Suppressor macrophage treated with lipopolysaccharide for 1 hour (primary cell): ENCODE data around the gene CHD1L.
"Not testable (repeated sequence)": the region's sequence is repeated elsewhere in the genome, so short reads cannot be mapped to it uniquely, and the experiment has no call there.

ENCODE experiments used
- DNase-seq, 3 donors: peaks; one replicate each; pipeline ENCODE4 v3.0.0-alpha.2; 2020 to 2022

CHD1L gene

DNA sequence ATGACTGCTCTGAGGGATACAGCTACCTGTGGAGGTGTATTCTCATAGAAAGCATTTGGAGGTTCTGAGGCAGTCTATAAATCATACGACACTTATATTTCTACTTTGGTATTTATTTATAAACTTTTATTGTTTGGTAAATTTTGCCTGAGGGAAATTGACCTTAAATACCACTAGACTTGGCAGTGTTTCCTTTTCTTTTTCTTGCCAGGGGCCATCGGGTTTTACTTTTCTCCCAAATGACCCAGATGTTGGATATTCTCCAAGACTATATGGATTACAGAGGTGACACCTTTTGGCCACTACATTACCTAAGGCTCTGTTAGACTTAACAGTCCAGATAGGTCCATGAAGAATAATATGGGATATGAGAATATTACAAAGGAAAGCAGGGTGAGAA, 28.2 kb downstream of the CHD1L start:
- no peak for DNase-seq

- DNase-seq: no peak
Measured at GRCh38 chr1:147272042-147272441, 29.6 kb downstream of the CHD1L start.

GRCh38 chr1:147273409-147274336, 31.2 kb downstream of the CHD1L start:
- peak; percentile 63 to 80 (median 80) for DNase-seq

GRCh38 chr1:147281950-147282349, 39.5 kb downstream of the CHD1L start:
- no peak for DNase-seq

DNA sequence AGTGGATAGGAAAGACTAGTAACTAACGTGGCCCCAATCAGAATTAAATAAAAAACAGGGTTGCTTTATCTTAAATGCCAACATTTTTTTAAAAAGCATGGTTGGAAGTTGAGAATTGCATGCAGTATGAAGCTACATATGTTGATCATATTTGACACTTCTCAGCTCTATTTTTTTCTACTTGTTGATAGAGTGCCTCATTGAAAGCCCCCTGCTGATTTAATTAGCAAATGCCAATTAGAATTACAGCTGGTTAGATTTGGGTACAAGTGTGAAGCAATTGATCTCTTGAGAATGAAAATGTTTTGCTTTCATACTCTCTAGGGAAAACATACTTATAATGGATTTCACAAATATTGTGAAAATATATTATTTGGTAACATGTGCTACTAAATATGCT, 40.5 kb downstream of the CHD1L start:
- no peak for DNase-seq

DNA sequence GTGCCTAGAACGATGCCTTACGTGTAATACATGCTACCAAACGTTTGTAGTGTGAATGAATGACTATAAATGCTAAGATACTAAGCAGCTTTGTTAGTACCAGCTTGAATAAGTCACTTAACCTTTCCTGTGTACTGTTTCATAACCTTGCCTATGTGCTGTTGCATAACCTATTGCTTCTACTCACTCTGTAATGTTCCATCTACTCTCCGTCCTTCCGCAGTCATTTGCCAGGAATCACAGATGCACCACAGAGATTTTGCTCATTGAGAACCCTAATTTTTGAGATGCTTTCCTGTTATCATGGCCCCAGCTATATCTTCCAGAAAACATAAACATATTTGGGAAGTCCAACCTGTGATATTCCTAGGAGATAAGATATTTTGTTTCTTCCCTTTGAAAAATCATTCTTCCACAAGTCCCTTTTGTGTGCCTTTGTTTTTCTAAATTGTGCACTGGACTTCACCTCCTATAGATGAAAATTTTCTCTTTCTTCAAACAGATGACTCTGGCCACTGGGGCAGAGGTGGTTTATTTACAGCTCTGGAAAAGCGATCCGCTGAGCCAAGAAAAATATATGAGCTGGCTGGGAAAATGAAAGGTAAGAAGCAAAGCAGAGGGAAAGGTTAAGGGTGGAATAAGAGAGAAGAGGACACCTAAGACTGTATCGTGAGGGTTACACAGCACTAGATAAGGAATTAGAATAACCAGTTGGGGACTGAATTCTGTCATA, 44.8 kb downstream of the CHD1L start:
- DNase-seq: no peak

- DNase-seq: peak; percentile 16 to 47 (median 41)
Measured at GRCh38 chr1:147292012-147292411, 49.5 kb downstream of the CHD1L start.

- DNase-seq: peak; percentile 41 to 60 (median 47)
Measured at GRCh38 chr1:147292631-147293251, 50.3 kb downstream of the CHD1L start.

GRCh38 chr1:147297438-147297837, 55.0 kb downstream of the CHD1L start:
- no peak for DNase-seq

- DNase-seq: not testable (repeated sequence)
Measured at GRCh38 chr1:147305803-147306202, 63.3 kb downstream of the CHD1L start.

DNA sequence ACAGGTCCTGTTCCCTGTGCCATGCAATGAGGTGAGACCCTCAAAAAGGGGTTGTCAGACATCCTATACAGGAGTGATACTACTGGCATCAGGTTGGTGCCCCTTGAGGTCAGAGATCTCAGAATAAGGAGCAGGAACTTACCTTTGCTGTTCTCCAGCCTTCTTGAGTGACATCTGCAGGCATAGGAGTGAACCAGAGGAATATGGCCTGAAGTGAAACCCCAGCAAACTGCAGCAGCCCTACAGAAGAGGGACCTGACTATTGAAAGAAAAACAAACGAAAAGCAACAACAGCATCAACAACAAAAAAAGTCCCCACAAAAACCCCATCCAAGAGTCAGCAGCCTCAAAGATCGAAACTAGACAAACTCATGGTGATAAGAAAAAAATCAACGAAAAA, 74.5 kb downstream of the CHD1L start:
- no peak for DNase-seq

- DNase-seq: not testable (repeated sequence)
Measured at GRCh38 chr1:147326933-147327687, 84.6 kb downstream of the CHD1L start.

DNA sequence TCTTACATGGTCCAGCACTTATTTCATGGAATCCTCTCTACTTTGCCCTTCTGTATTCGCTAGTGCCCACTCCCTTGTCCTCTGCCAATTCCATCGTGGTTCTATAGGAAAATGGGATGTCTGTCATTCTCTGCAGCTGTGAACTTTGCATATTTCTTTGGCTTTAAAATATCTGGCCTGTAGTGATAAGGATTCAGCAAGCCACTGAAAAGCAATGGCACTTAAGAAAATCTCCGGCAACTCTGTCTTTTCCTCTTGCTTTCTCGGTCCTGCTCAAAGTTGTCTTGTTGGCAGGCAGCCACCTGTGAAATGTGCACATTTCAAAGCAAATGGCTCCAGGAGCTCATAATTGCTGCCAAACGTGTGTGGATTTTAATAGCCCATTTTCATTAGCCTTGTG, 91.8 kb downstream of the CHD1L start:
- DNase-seq: no peak

- DNase-seq: no peak
Measured at GRCh38 chr1:147336291-147336690, 93.8 kb downstream of the CHD1L start.

GRCh38 chr1:147337040-147337630, 94.7 kb downstream of the CHD1L start:
- DNase-seq: no peak

- no peak for DNase-seq
Measured at GRCh38 chr1:147338571-147338970, 96.1 kb downstream of the CHD1L start.

- DNase-seq: no peak
Measured at GRCh38 chr1:147341246-147341645, 98.8 kb downstream of the CHD1L start.
